ENCODE results near the gene MUC4. TPM values are rescaled to one million over a fixed set of nuclear protein-coding genes. Genes with fewer than 3 reads are reported as not detected.
"Not testable (repeated sequence)": the region's sequence is repeated elsewhere in the genome, so short reads cannot be mapped to it uniquely, and the experiment has no call there.

The MUC4 gene
- total and polyA plus RNA-seq, 2 of the 4 experiments (the other 2 are of a cell fraction): not detected

- H2BK120ac ChIP-seq (ENCODE audit: low read depth, low read length); H3K27ac ChIP-seq (ENCODE audit: insufficient read depth, low read length); H2AK5ac ChIP-seq (ENCODE audit: low read depth, low read length); H3K4me2 ChIP-seq (ENCODE audit: low read depth, low read length); ATAC-seq (ENCODE audit: low read depth); H2BK5ac ChIP-seq (ENCODE audit: low read depth, low read length, poor library complexity, severe bottlenecking); H2BK15ac ChIP-seq (ENCODE audit: low read depth, low read length); BruUV-seq (replicated peaks); H3K4ac ChIP-seq (ENCODE audit: low read depth, low read length); H2AK9ac ChIP-seq (replicated peaks; ENCODE audit: low read depth, low read length, poor library complexity); H4K91ac ChIP-seq (ENCODE audit: insufficient read depth, low read depth, low read length); H3K9ac ChIP-seq (ENCODE audit: low read depth, low read length); H2BK20ac ChIP-seq (ENCODE audit: low read depth, low read length); DNase-seq; H4K20me1 ChIP-seq (ENCODE audit: insufficient read depth, low read length); H4K5ac ChIP-seq (ENCODE audit: low read depth, low read length); H3K4me3 ChIP-seq (ENCODE audit: insufficient read depth, low read depth, low read length); intact Hi-C loops (cut with micrococcal nuclease); H3K4me1 ChIP-seq (ENCODE audit: control insufficient read depth, insufficient read depth, low read length); H3K18ac ChIP-seq (ENCODE audit: low read depth, low read length); H3K79me1 ChIP-seq (ENCODE audit: low read depth in 1 of 2, low read length in 2 of 2); H3K36me3 ChIP-seq (ENCODE audit: control insufficient read depth, insufficient read depth, low read length); H3K23ac ChIP-seq (ENCODE audit: low read depth, low read length); H4K8ac ChIP-seq (ENCODE audit: low read depth in 2 of 2, low read length in 2 of 2); H2AFZ ChIP-seq (replicated peaks; ENCODE audit: low read length, poor library complexity); H3K9me3 ChIP-seq (ENCODE audit: control insufficient read depth, insufficient read depth, low read length); POLR2A ChIA-PET (ENCODE audit: unreplicated experiment); H3K56ac ChIP-seq (ENCODE audit: extremely low read depth, insufficient read depth, low read length); H3K9me1 ChIP-seq (ENCODE audit: insufficient read depth, low read length); dilution Hi-C loops (cut with HindIII; ENCODE audit: low sequenced_read_pairs, unreplicated experiment); H3K14ac ChIP-seq (replicated peaks; ENCODE audit: low read depth, low read length); CTCF ChIA-PET: not testable (repeated sequence)
- peaks cover 39% of the 10 kb centered on the region for H3K27me3 ChIP-seq (ENCODE audit: control insufficient read depth, insufficient read depth, low read length)
- WGBS, 2 experiments (ENCODE audit: extremely low coverage in 2 of 2, insufficient read length in 1 of 2): no CpG with 5 or more reads among the region's 5 CpGs
- in situ Hi-C loops (cut with MboI; ENCODE audit: low sequenced_read_pairs): loop anchor here (5.0 kb wide), 1 partner anchor 111 kb away; no protein-coding TSS in a partner anchor
Measured at GRCh38 chr3:195728789-195729188, 82.9 kb downstream of the MUC4 start.

All from IMR-90 (cell line).